ENCODE measurements around the gene FOXO6. TPM values are rescaled to one million over a fixed set of nuclear protein-coding genes. Genes with fewer than 3 reads are reported as not detected.

FOXO6 gene
- total and polyA plus RNA-seq, 10 of the 15 experiments (the other 5 are each of a cell fraction or from before 2014, with no cell fraction given), result 0.37 TPM; not detected in 9

GRCh38 chr1:41319106-41319755 is 42.0 kb upstream of the FOXO6 start:
- ChIA-PET RAD21 (ENCODE audit: unreplicated experiment) (interaction anchor here (1.1 kb wide), 1 partner anchor 104 kb away, joined by 3 read pairs; no protein-coding TSS in a partner anchor), SMC1A (ENCODE audit: uncharacterized antibody, unreplicated experiment) (interaction anchor here (1.1 to 7.5 kb wide), 3 partner anchors 12 to 97 kb away, joined by 3 to 114 read pairs (median 5); no protein-coding TSS in a partner anchor), POLR2A (interaction anchor here (1.0 kb wide), 1 partner anchor 90 kb away, joined by 6 read pairs; no protein-coding TSS in a partner anchor), CTCF (interaction anchor here (1.1 to 12.7 kb wide), 3 partner anchors 9 to 113 kb away, joined by 4 to 261 read pairs (median 8); no protein-coding TSS in a partner anchor)
- Histone ChIP-seq H3K27ac (ENCODE audit: control insufficient read depth, insufficient read depth) (no peak overlapping the region), H3K79me2 (ENCODE audit: control insufficient read depth, insufficient read depth, low read length) (no peaks in the 10 kb centered on the region), H3K36me3 (ENCODE audit: control insufficient read depth in 2 of 2, insufficient read depth in 2 of 2, low read length in 1 of 2) (no peaks in the 10 kb centered on the region), H3K4me1 (ENCODE audit: control insufficient read depth, insufficient read depth, low read length) (peaks cover 4% of the 10 kb centered on the region), H3K9me3 (replicated peaks; ENCODE audit: control insufficient read depth, insufficient read depth, low read length) (no peaks in the 10 kb centered on the region), H2AFZ (ENCODE audit: control insufficient read depth, low read depth, low read length) (no peak overlapping the region), H3K27me3 (replicated peaks in 1 of 2; ENCODE audit: control insufficient read depth in 2 of 2, insufficient read depth in 2 of 2, low read length in 1 of 2) (no peaks in the 10 kb centered on the region; a peak in 2 of 4 replicates), H3K9ac (ENCODE audit: control insufficient read depth, insufficient read depth, low read length) (no peak overlapping the region), H3K4me3 (no peak overlapping the region), H4K20me1 (ENCODE audit: control insufficient read depth, insufficient read depth) (no peaks in the 10 kb centered on the region), H3K4me2 (ENCODE audit: control insufficient read depth, insufficient read depth) (no peak overlapping the region)
- FAIRE-seq (no peak), DNase-seq (ENCODE audit: low read depth, low spot score) (no peak), ATAC-seq (no peak)
- in situ Hi-C loops (cut with MboI), result no loop called here
- intact Hi-C loops (cut with micrococcal nuclease; ENCODE audit: unreplicated experiment), result no loop called here
- 0% methylated on average over 2 of the region's 2 CpGs for WGBS (ENCODE audit: insufficient coverage, insufficient replicate concordance, low lambda C conversion rate, missing lambda C conversion rate)
- BruUV-seq (replicated peaks), result no TSS peak
- TF ChIP-seq TBL1XR1 (IDR thresholded peaks at IDR 0.05; ENCODE audit: low read depth, low read length) (no peak), PRDM15 (CRISPR knock-in tag; IDR thresholded peaks at IDR 0.05) (no peak), YBX1 (IDR thresholded peaks at IDR 0.05) (no peak), BCL11A (IDR thresholded peaks at IDR 0.05; ENCODE audit: low read depth, low read length) (no peak), IKZF1 (conservative IDR thresholded peaks at IDR 0.05) (no peak), MEF2A (IDR thresholded peaks at IDR 0.05; ENCODE audit: insufficient read depth, low read depth, low read length) (no peak), POLR2AphosphoS5 (IDR thresholded peaks at IDR 0.05; ENCODE audit: low read length) (no peak), HSF1 (IDR thresholded peaks at IDR 0.05; ENCODE audit: low read depth, low read length) (no peak), TCF12 (IDR thresholded peaks at IDR 0.05; ENCODE audit: low read depth, low read length) (no peak), MLLT1 (IDR thresholded peaks at IDR 0.05) (no peak), FOXK2 (IDR thresholded peaks at IDR 0.05) (no peak), KDM1A (IDR thresholded peaks at IDR 0.05; ENCODE audit: borderline replicate concordance) (no peak), NFIC (IDR thresholded peaks at IDR 0.05; ENCODE audit: low read depth, low read length) (no peak), EZH2 (IDR thresholded peaks at IDR 0.05; ENCODE audit: borderline replicate concordance, control insufficient read depth, low read depth, low read length) (no peak)
